DND-41 (cell line): Measurements from ENCODE around the gene EIF5.

Experiments
- ATAC-seq: fragments of 200-7000 bp; cut with Tn5 transposase; 3 replicates; pipeline ENCODE4 v1.9.1; 2021; ENCODE audit warnings: low read depth; ENCODE audit not compliant: insufficient read depth
- DNase-seq: peaks from one replicate; pipeline ENCODE4 v3.0.0-alpha.2; 2020
- H2AFZ ChIP-seq: 2 replicates; pipeline ENCODE4 v1.6.0; 2012; ENCODE audit warnings: low read depth, low read length
- H3K27ac ChIP-seq: 2 replicates; pipeline ENCODE4 v1.5.1; 2012; ENCODE audit warnings: low read length, inconsistent platforms
- H3K27me3 ChIP-seq: fragments of 200-600 bp; sonication (generic); 2 replicates; pipeline ENCODE4 v1.6.0; 2012; ENCODE audit warnings: low read length, mild to moderate bottlenecking, inconsistent platforms; ENCODE audit not compliant: insufficient read depth, poor library complexity
- H3K36me3 ChIP-seq: 2 replicates; pipeline ENCODE4 v1.5.1; 2012; ENCODE audit warnings: low read length, inconsistent platforms; ENCODE audit not compliant: insufficient read depth
- H3K4me1 ChIP-seq: 2 replicates; pipeline ENCODE4 v1.5.1; 2012; ENCODE audit warnings: mild to moderate bottlenecking, low read length; ENCODE audit not compliant: insufficient read depth
- H3K4me2 ChIP-seq: 2 replicates; pipeline ENCODE4 v1.6.0; 2012; ENCODE audit warnings: mild to moderate bottlenecking, moderate library complexity, low read length, inconsistent platforms; ENCODE audit not compliant: insufficient read depth
- H3K4me3 ChIP-seq, 2 experiments: fragments of 200-600 bp in 1 of 2; shearing (Covaris generic) in 1 of 2; 2 replicates each; pipeline ENCODE4 v1.5.1; 2012 to 2016; ENCODE audit warnings: inconsistent platforms in 2 of 2, low read length in 2 of 2, mild to moderate bottlenecking in 2 of 2, low read depth in 1 of 2, moderate library complexity in 1 of 2
- H3K79me2 ChIP-seq: 2 replicates; pipeline ENCODE4 v1.6.0; 2012; ENCODE audit warnings: low read length, inconsistent platforms; ENCODE audit not compliant: insufficient read depth
- H3K9ac ChIP-seq: 2 replicates; pipeline ENCODE4 v1.6.0; 2012; ENCODE audit warnings: low read depth, mild to moderate bottlenecking, inconsistent platforms, low read length, moderate library complexity
- H3K9me3 ChIP-seq: 2 replicates; pipeline ENCODE4 v1.5.1; 2012; ENCODE audit warnings: low read length, moderate library complexity, mild to moderate bottlenecking, inconsistent platforms; ENCODE audit not compliant: insufficient read depth, severe bottlenecking
- H4K20me1 ChIP-seq: 2 replicates; pipeline ENCODE4 v1.6.0; 2012; ENCODE audit warnings: low read length; ENCODE audit not compliant: insufficient read depth
- EZH2 ChIP-seq: IDR thresholded peaks from 3 replicates; pipeline ENCODE4 v1.6.1; 2012; ENCODE audit warnings: borderline replicate concordance, low read depth, mild to moderate bottlenecking, moderate library complexity, low read length, inconsistent platforms; ENCODE audit not compliant: severe bottlenecking
- TF ChIP-seq, protein P1 (sequence below): IDR thresholded peaks from 2 replicates; pipeline ENCODE4 v1.5.1; 2012; ENCODE audit warnings: borderline replicate concordance, low read length, moderate library complexity, mild to moderate bottlenecking; ENCODE audit not compliant: poor library complexity, severe bottlenecking; ENCODE audit errors: extremely low read depth

Gene EIF5

GRCh38 chr14:103311171-103311997 lies 22.7 kb upstream of the EIF5 start:
- Histone ChIP-seq H3K36me3 (no peaks in the 10 kb centered on the region), H3K27ac (no peak overlapping the region), H3K4me3 (no peak overlapping the region), H3K9me3 (no peaks in the 10 kb centered on the region), H3K9ac (no peak overlapping the region), H3K4me1 (no peaks in the 10 kb centered on the region), H3K4me2 (no peak overlapping the region), H4K20me1 (no peaks in the 10 kb centered on the region), H3K27me3 (peaks cover 2% of the 10 kb centered on the region), H3K79me2 (no peaks in the 10 kb centered on the region), H2AFZ (no peak overlapping the region)
- DNase-seq (no peak), ATAC-seq (no peak)
- TF ChIP-seq EZH2: no peak
- TF ChIP-seq, protein P1, sequence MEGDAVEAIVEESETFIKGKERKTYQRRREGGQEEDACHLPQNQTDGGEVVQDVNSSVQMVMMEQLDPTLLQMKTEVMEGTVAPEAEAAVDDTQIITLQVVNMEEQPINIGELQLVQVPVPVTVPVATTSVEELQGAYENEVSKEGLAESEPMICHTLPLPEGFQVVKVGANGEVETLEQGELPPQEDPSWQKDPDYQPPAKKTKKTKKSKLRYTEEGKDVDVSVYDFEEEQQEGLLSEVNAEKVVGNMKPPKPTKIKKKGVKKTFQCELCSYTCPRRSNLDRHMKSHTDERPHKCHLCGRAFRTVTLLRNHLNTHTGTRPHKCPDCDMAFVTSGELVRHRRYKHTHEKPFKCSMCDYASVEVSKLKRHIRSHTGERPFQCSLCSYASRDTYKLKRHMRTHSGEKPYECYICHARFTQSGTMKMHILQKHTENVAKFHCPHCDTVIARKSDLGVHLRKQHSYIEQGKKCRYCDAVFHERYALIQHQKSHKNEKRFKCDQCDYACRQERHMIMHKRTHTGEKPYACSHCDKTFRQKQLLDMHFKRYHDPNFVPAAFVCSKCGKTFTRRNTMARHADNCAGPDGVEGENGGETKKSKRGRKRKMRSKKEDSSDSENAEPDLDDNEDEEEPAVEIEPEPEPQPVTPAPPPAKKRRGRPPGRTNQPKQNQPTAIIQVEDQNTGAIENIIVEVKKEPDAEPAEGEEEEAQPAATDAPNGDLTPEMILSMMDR: no peak

DNA sequence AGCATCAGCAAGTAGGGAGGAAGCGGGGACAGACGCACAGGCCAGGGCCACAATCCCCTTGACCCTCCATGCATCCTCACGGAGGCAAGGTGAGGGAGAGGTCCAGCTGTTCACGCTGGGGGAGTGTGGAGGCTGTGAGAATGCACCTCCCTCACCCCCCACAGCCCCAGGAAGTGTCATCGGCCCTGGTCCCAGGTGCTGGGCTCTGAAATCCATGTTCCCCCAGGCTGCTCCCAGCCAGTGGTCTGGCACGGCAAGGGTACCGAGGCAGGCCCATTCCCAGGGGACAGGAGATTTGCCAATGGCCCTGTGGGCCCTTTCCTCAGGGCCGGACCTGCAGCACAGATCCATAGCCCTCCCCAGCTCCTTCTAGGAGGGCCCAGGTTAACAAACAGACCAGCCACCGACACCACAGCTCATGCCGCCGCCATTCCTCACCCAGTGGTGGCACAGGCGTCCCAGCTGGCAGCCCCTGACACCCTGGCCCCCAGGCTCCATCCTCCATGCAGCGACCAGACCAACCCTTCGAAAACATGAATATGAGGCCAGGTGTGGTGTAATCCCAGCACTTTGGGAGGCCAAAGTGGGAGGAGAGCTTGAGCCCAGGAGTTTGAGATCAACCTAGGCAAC lies 21.9 kb upstream of the EIF5 start:
- ATAC-seq: no peak
- no peaks in the 10 kb centered on the region for H3K79me2 ChIP-seq
- H3K9me3 ChIP-seq: no peaks in the 10 kb centered on the region
- no peaks in the 10 kb centered on the region for H3K4me1 ChIP-seq
- no peak overlapping the region for H3K9ac ChIP-seq
- no peak overlapping the region for H3K4me3 ChIP-seq
- no peak for DNase-seq
- H3K36me3 ChIP-seq: no peaks in the 10 kb centered on the region
- TF ChIP-seq, protein P1: no peak
- no peak for TF ChIP-seq EZH2
- no peak overlapping the region for H3K4me2 ChIP-seq
- H3K27me3 ChIP-seq: peaks cover 2% of the 10 kb centered on the region
- H4K20me1 ChIP-seq: no peaks in the 10 kb centered on the region
- no peak overlapping the region for H3K27ac ChIP-seq
- no peak overlapping the region for H2AFZ ChIP-seq

- H3K4me2 ChIP-seq: no peak overlapping the region
- no peaks in the 10 kb centered on the region for H3K4me1 ChIP-seq
- no peaks in the 10 kb centered on the region for H3K79me2 ChIP-seq
- no peaks in the 10 kb centered on the region for H3K36me3 ChIP-seq
- no peak overlapping the region for H3K4me3 ChIP-seq
- no peak for ATAC-seq
- no peak for DNase-seq
- H2AFZ ChIP-seq: no peak overlapping the region
- no peaks in the 10 kb centered on the region for H4K20me1 ChIP-seq
- no peak for TF ChIP-seq EZH2
- TF ChIP-seq, protein P1: no peak
- peaks cover 6% of the 10 kb centered on the region for H3K27me3 ChIP-seq
- H3K9ac ChIP-seq: no peak overlapping the region
- H3K27ac ChIP-seq: no peak overlapping the region
- H3K9me3 ChIP-seq: no peaks in the 10 kb centered on the region
These were observed 20.3 kb upstream of the EIF5 start for GRCh38 chr14:103313704-103314103.
